ENCODE data around the gene B3GALT4. TPM values are rescaled to one million over a fixed set of nuclear protein-coding genes. Genes with fewer than 3 reads are reported as not detected.
A peak's percentile ranks its signal among the peaks of the same experiment; 100 is the strongest.
"Not testable (repeated sequence)": the region's sequence is repeated elsewhere in the genome, so short reads cannot be mapped to it uniquely, and the experiment has no call there.

B3GALT4 gene
- total RNA-seq, 3 donors from 2014 or later, result 21.6 to 41.7 (median 24.2) TPM

DNA sequence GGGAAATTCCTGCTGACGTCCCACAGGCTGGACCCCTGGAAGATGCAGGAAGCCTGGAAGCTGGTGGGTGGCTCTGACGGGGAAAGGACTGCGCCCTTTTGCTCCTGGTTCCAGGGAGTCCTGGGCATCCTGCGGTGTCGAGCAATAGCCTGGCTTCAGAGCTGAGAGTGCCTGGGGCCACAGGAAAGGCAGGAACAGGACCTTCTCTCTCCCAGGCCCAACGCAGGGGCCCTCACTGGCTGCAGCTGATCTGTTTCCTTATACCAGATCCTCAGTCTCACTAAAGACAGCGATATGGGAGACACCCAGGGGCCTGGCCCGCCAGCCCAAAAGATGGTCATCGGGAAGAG is 1.4 kb downstream of the B3GALT4 start:
- intact Hi-C loops (cut with DNase I, micrococcal nuclease), result no loop called here
- no peak for ATAC-seq
- no peaks in the 10 kb centered on the region for H3K9me3 ChIP-seq
- TF ChIP-seq, protein P1, sequence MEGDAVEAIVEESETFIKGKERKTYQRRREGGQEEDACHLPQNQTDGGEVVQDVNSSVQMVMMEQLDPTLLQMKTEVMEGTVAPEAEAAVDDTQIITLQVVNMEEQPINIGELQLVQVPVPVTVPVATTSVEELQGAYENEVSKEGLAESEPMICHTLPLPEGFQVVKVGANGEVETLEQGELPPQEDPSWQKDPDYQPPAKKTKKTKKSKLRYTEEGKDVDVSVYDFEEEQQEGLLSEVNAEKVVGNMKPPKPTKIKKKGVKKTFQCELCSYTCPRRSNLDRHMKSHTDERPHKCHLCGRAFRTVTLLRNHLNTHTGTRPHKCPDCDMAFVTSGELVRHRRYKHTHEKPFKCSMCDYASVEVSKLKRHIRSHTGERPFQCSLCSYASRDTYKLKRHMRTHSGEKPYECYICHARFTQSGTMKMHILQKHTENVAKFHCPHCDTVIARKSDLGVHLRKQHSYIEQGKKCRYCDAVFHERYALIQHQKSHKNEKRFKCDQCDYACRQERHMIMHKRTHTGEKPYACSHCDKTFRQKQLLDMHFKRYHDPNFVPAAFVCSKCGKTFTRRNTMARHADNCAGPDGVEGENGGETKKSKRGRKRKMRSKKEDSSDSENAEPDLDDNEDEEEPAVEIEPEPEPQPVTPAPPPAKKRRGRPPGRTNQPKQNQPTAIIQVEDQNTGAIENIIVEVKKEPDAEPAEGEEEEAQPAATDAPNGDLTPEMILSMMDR (IDR thresholded peaks at IDR 0.05), result no peak
- no peak overlapping the region for H3K4me3 ChIP-seq
- no peak for DNase-seq
- H3K4me1 ChIP-seq (ENCODE audit: low read depth), result peaks cover 37% of the 10 kb centered on the region
- no peaks in the 10 kb centered on the region for H3K36me3 ChIP-seq (ENCODE audit: low read depth)

DNA sequence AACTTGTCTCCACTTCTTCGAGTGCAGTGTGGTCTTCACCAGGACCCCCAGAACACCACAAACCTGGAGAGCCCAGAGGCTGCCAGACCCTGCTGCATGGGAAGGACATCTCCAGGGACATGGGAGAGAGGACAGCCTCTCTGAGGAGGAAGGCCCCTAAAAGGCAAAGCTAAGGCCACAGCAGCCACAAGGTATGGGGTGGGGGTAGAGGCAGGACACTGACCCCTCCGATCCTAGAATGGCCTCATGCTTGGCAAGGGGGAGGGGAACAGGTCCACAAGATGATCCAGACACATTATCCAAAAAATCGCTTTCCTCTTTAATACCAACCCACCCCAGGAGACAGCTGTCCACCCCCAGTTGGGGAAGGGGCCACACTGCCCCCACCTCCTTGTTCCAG is 1.9 kb downstream of the B3GALT4 start:
- H3K9me3 ChIP-seq, result no peaks in the 10 kb centered on the region
- no peak for DNase-seq
- TF ChIP-seq, protein P1 (IDR thresholded peaks at IDR 0.05), result no peak
- H3K4me3 ChIP-seq, result no peak overlapping the region
- intact Hi-C loops (cut with DNase I, micrococcal nuclease), result no loop called here
- H3K36me3 ChIP-seq (ENCODE audit: low read depth), result no peaks in the 10 kb centered on the region
- no peak for ATAC-seq
- peaks cover 33% of the 10 kb centered on the region for H3K4me1 ChIP-seq (ENCODE audit: low read depth)

DNA sequence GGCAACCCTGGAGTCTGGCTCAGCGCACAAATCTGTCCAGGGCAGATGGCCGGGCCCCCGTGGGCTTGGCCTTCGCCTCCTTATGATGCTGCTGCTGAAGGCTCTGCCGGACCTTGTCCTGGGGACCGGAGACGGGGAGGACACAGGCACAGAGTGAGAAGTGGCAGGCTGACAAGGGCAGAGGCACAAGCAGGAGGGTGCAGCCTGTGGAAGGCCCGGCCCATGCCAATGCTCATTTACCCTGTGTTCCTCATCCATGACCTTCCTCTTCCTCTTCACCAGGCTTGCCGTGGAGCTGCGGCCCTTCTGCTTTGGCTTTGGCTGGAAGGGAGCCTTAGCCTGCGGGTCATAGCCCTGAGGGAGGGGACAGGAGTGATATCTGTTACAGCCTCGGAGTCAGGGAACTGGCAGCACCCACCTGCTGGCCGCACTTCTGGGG is 2.4 kb downstream of the B3GALT4 start:
- Histone ChIP-seq H3K9me3 (no peaks in the 10 kb centered on the region), H3K4me1 (ENCODE audit: low read depth) (peaks cover 28% of the 10 kb centered on the region), H3K4me3 (no peak overlapping the region), H3K36me3 (ENCODE audit: low read depth) (no peaks in the 10 kb centered on the region)
- TF ChIP-seq, protein P1 (IDR thresholded peaks at IDR 0.05), result no peak
- intact Hi-C loops (cut with DNase I, micrococcal nuclease), result no loop called here
- DNase-seq, result peak in 1 of 3 donors; percentile 33
- ATAC-seq, result no peak

DNA sequence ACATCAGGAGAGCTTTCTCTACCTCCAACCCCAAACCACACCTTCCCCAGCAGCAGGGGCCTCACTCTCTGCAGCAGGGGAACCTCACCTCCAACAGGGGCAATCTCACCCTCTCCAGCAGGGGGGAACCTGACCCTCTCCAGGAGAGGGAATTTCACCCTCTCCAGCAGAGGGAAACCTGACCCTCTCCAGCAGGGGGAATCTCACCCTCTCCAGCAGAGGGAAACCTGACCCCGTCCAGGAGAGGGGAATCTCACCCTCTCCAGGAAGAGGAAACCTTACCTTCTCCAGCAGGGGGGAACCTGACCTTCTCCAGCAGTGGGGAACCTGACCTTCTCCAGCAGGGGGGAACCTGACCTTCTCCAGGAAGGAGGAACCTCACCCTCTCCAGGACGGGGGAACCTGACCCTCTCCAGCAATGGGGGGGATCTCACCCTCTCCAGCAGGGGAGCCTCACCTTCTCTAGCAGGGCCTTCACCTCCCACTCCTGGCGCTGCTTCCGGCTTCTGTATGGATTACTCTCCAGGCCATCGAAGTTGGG is 3.1 kb downstream of the B3GALT4 start:
- no peaks in the 10 kb centered on the region for H3K9me3 ChIP-seq
- no peak overlapping the region for H3K4me3 ChIP-seq
- H3K4me1 ChIP-seq (ENCODE audit: low read depth), result peaks cover 20% of the 10 kb centered on the region
- H3K36me3 ChIP-seq (ENCODE audit: low read depth), result no peaks in the 10 kb centered on the region
- TF ChIP-seq, protein P1 (IDR thresholded peaks at IDR 0.05), result no peak
- ATAC-seq (peak; percentile 5), DNase-seq (no peak)
- intact Hi-C loops (cut with DNase I, micrococcal nuclease), result no loop called here

DNA sequence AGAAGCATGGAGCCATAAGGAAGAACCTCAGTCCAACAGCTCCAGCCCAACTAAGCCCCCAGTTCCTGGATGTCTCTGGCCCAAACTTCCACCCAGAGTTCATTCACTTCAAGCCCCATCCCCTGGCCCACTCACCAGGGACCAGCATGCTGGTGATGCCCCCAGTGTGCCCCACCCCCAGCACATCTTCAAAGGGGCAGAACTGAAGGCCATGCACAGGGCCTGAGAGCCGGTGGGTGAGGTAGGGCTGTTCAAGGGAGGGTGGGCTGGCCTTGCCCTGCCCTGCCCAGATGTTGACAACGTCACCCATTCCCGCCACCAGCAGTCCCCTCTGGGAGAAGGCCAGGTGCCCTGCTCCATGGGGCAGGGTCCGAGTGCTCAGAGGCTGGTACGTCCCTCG is 3.6 kb downstream of the B3GALT4 start:
- H3K4me3 ChIP-seq, result no peak overlapping the region
- TF ChIP-seq, protein P1 (IDR thresholded peaks at IDR 0.05), result no peak
- H3K36me3 ChIP-seq (ENCODE audit: low read depth), result no peaks in the 10 kb centered on the region
- H3K9me3 ChIP-seq, result no peaks in the 10 kb centered on the region
- no peak for DNase-seq
- no peak for ATAC-seq
- H3K4me1 ChIP-seq (ENCODE audit: low read depth), result peaks cover 18% of the 10 kb centered on the region
- intact Hi-C loops (cut with DNase I, micrococcal nuclease), result no loop called here

DNA sequence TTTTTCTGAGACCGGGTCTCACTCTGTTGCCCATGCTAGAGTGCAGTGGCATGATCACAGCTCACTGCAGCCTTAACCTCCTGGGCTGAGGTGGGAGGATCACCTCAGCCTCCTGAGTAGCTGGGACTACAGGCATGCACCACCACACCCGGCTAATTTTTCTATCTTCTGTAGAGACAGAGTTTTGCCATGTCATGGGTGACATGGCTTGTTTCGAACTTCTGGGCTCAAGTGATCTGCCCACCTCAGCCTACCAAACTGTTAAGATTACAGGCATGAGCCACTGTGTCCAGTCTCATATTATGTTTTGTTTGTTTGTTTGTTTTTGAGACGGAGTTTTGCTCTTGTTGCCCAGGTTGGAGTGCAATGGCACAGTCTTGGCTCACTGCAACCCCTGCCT is 8.3 kb downstream of the B3GALT4 start:
- H3K4me3 ChIP-seq; H3K36me3 ChIP-seq (ENCODE audit: low read depth); H3K9me3 ChIP-seq; H3K4me1 ChIP-seq (ENCODE audit: low read depth); ATAC-seq; DNase-seq; intact Hi-C loops (cut with DNase I, micrococcal nuclease): not testable (repeated sequence)
